ENCODE data around the gene ZNF385B. TPM values are rescaled to one million over a fixed set of nuclear protein-coding genes. Genes with fewer than 3 reads are reported as not detected.

ZNF385B gene
- total RNA-seq, 1 donor from 2014 or later: not detected

- TF ChIP-seq CTCF (IDR thresholded peaks at IDR 0.05): no peak
- H3K4me3 Mint-ChIP-seq: no peak overlapping the region
- POLR2A ChIA-PET: no interaction called here
Observed at GRCh38 chr2:179626261-179626660, 235.2 kb downstream of the ZNF385B start.

GRCh38 chr2:179622635-179623300, 238.6 kb downstream of the ZNF385B start:
- Mint-ChIP-seq H3K27ac (no peak overlapping the region), H3K4me1 (no peaks in the 10 kb centered on the region), H3K9me3 (peaks cover 4% of the 10 kb centered on the region)

More at GRCh38 chr2:179626261-179626660, 235.2 kb downstream of the ZNF385B start:
- Mint-ChIP-seq H3K4me1 (no peaks in the 10 kb centered on the region), H3K36me3 (ENCODE audit: low read depth) (no peaks in the 10 kb centered on the region), H3K27me3 (peaks cover 4% of the 10 kb centered on the region), H3K9me3 (no peaks in the 10 kb centered on the region), H3K27ac (no peak overlapping the region)
- DNase-seq: no peak
- intact Hi-C loops (cut with micrococcal nuclease): no loop called here
- no peak for ATAC-seq (ENCODE audit: low read depth)
- CTCF ChIA-PET: no interaction called here

GRCh38 chr2:179622112-179622511, 239.3 kb downstream of the ZNF385B start:
- H3K27ac Mint-ChIP-seq: no peak overlapping the region
- H3K36me3 Mint-ChIP-seq (ENCODE audit: low read depth): no peaks in the 10 kb centered on the region
- CTCF ChIA-PET: no interaction called here
- no peaks in the 10 kb centered on the region for H3K4me1 Mint-ChIP-seq
- DNase-seq: no peak
- H3K9me3 Mint-ChIP-seq: peaks cover 4% of the 10 kb centered on the region
- no peak overlapping the region for H3K4me3 Mint-ChIP-seq
- intact Hi-C loops (cut with micrococcal nuclease): no loop called here
- POLR2A ChIA-PET: no interaction called here
- no peak for TF ChIP-seq CTCF (IDR thresholded peaks at IDR 0.05)
- peaks cover 2% of the 10 kb centered on the region for H3K27me3 Mint-ChIP-seq
- ATAC-seq (ENCODE audit: low read depth): no peak

More at GRCh38 chr2:179622635-179623300, 238.6 kb downstream of the ZNF385B start:
- H3K27me3 Mint-ChIP-seq: peaks cover 2% of the 10 kb centered on the region
- POLR2A ChIA-PET: no interaction called here
- intact Hi-C loops (cut with micrococcal nuclease): no loop called here
- no peak overlapping the region for H3K4me3 Mint-ChIP-seq
- ATAC-seq (ENCODE audit: low read depth) (no peak), DNase-seq (no peak)
- CTCF ChIA-PET: no interaction called here
- TF ChIP-seq CTCF (IDR thresholded peaks at IDR 0.05): no peak
- H3K36me3 Mint-ChIP-seq (ENCODE audit: low read depth): no peaks in the 10 kb centered on the region

- Mint-ChIP-seq H3K36me3 (ENCODE audit: low read depth) (no peaks in the 10 kb centered on the region), H3K4me3 (no peak overlapping the region), H3K27me3 (peaks cover 2% of the 10 kb centered on the region), H3K27ac (no peak overlapping the region), H3K4me1 (no peaks in the 10 kb centered on the region), H3K9me3 (peaks cover 4% of the 10 kb centered on the region)
- DNase-seq (no peak), ATAC-seq (ENCODE audit: low read depth) (no peak)
- CTCF ChIA-PET: no interaction called here
- intact Hi-C loops (cut with micrococcal nuclease): no loop called here
- no peak for TF ChIP-seq CTCF (IDR thresholded peaks at IDR 0.05)
- POLR2A ChIA-PET: no interaction called here
Observed at GRCh38 chr2:179619947-179620467, 241.4 kb downstream of the ZNF385B start.

GRCh38 chr2:179614121-179614520, 247.3 kb downstream of the ZNF385B start:
- Mint-ChIP-seq H3K9me3 (no peaks in the 10 kb centered on the region), H3K27ac (no peak overlapping the region), H3K4me1 (no peaks in the 10 kb centered on the region), H3K27me3 (peaks cover 6% of the 10 kb centered on the region), H3K36me3 (ENCODE audit: low read depth) (no peaks in the 10 kb centered on the region), H3K4me3 (no peak overlapping the region)
- CTCF ChIA-PET: no interaction called here
- no peak for DNase-seq
- ATAC-seq (ENCODE audit: low read depth): no peak
- intact Hi-C loops (cut with micrococcal nuclease): no loop called here
- POLR2A ChIA-PET: no interaction called here
- TF ChIP-seq CTCF (IDR thresholded peaks at IDR 0.05): no peak
